Measurements from ENCODE around the gene IVL. TPM values are rescaled to one million over a fixed set of nuclear protein-coding genes. Genes with fewer than 3 reads are reported as not detected.

The IVL gene
- total and polyA plus RNA-seq, 4 donors: 0.22 to 0.52 (median 0.31) TPM; not detected in 1

GRCh38 chr1:152960452-152961044 is 52.2 kb downstream of the IVL start:
- Histone ChIP-seq H3K9ac (ENCODE audit: insufficient read depth in 1 of 2, low read length in 2 of 2) (no peak overlapping the region), H3K4me1 (ENCODE audit: control insufficient read depth in 5 of 5, insufficient read depth in 5 of 5, low read length in 5 of 5) (no peaks in the 10 kb centered on the region), H3K27ac (ENCODE audit: low read depth in 1 of 2, low read length in 1 of 2) (no peak overlapping the region), H3K4me3 (no peak overlapping the region), H3K36me3 (ENCODE audit: control insufficient read depth in 4 of 4, insufficient read depth in 4 of 4, low read length in 4 of 4) (no peaks in the 10 kb centered on the region), H3K27me3 (ENCODE audit: control insufficient read depth in 3 of 3, insufficient read depth in 3 of 3, low read length in 2 of 3) (peaks cover 0 to 3% (median 0%) of the 10 kb centered on the region in 3 donors), H3K9me3 (ENCODE audit: control insufficient read depth in 4 of 4, insufficient read depth in 3 of 4, low read length in 3 of 4) (no peaks in the 10 kb centered on the region)
- 60 to 66% methylated on average over 10 of the region's 10 CpGs for WGBS, 2 donors
- no peak for TF ChIP-seq CTCF (IDR thresholded peaks at IDR 0.05; ENCODE audit: control extremely low read depth, extremely low read depth)
- ATAC-seq (ENCODE audit: insufficient read depth, low FRiP score) (no peak), DNase-seq (no peak)

Other genes starting within 250 kb of the IVL start
- gene LCE2D, start 245.2 kb upstream of the IVL start, total RNA-seq: not detected
- gene LCE2D, start 245.2 kb upstream of the IVL start, polyA plus RNA-seq: not detected
- not detected for gene LCE2C, start 233.3 kb upstream of the IVL start, total RNA-seq
- gene LCE2C, start 233.3 kb upstream of the IVL start, polyA plus RNA-seq: not detected
- gene LCE2B, start 222.4 kb upstream of the IVL start, total RNA-seq: not detected
- gene LCE2B, start 222.4 kb upstream of the IVL start, polyA plus RNA-seq: not detected
- not detected for gene LCE2A, start 210.2 kb upstream of the IVL start, total RNA-seq
- not detected for gene LCE2A, start 210.2 kb upstream of the IVL start, polyA plus RNA-seq
- gene LCE4A, start 200.4 kb upstream of the IVL start, total RNA-seq: not detected
- not detected for gene LCE4A, start 200.4 kb upstream of the IVL start, polyA plus RNA-seq
- not detected for gene KPRP, start 150.5 kb upstream of the IVL start, total RNA-seq
- not detected for gene KPRP, start 150.5 kb upstream of the IVL start, polyA plus RNA-seq
- not detected for gene LCE1F, start 133.4 kb upstream of the IVL start, total RNA-seq
- not detected for gene LCE1F, start 133.4 kb upstream of the IVL start, polyA plus RNA-seq
- not detected for gene LCE1E, start 122.3 kb upstream of the IVL start, total RNA-seq
- not detected for gene LCE1E, start 122.3 kb upstream of the IVL start, polyA plus RNA-seq
- gene LCE1D, start 111.8 kb upstream of the IVL start, total RNA-seq: not detected
- gene LCE1D, start 111.8 kb upstream of the IVL start, polyA plus RNA-seq: not detected
- gene LCE1C, start 101.9 kb upstream of the IVL start, total RNA-seq: not detected
- gene LCE1C, start 101.9 kb upstream of the IVL start, polyA plus RNA-seq: not detected
- gene LCE1B, start 96.6 kb upstream of the IVL start, total RNA-seq: not detected
- not detected for gene LCE1B, start 96.6 kb upstream of the IVL start, polyA plus RNA-seq
- gene LCE1A, start 81.1 kb upstream of the IVL start, total RNA-seq: not detected
- gene LCE1A, start 81.1 kb upstream of the IVL start, polyA plus RNA-seq: not detected
- not detected for gene LCE6A, start 65.7 kb upstream of the IVL start, total RNA-seq
- not detected for gene LCE6A, start 65.7 kb upstream of the IVL start, polyA plus RNA-seq
- gene LCE7A, start 48.5 kb upstream of the IVL start, total RNA-seq: not detected
- gene LCE7A, start 48.5 kb upstream of the IVL start, polyA plus RNA-seq: not detected
- gene SMCP, start 30.2 kb upstream of the IVL start, total RNA-seq: not detected
- gene SMCP, start 30.2 kb upstream of the IVL start, polyA plus RNA-seq: not detected
- gene SPRR5, start 38.7 kb downstream of the IVL start, total RNA-seq: not detected
- under 1 TPM in 1 of 2 donors, not detected in 1; 0.05 TPM for gene SPRR5, start 38.7 kb downstream of the IVL start, polyA plus RNA-seq
- gene SPRR4, start 62.1 kb downstream of the IVL start, total RNA-seq: not detected
- gene SPRR4, start 62.1 kb downstream of the IVL start, polyA plus RNA-seq: not detected
- gene SPRR1A, start 75.5 kb downstream of the IVL start, total RNA-seq: not detected
- gene SPRR1A, start 75.5 kb downstream of the IVL start, polyA plus RNA-seq: not detected
- gene SPRR3, start 93.2 kb downstream of the IVL start, total RNA-seq: 1 to 10 TPM in 1 of 2 donors, not detected in 1; 1.9 TPM
- 1 to 10 TPM in 1 of 2 donors, under 1 TPM in 1; 0.50 to 1.2 TPM for gene SPRR3, start 93.2 kb downstream of the IVL start, polyA plus RNA-seq
- gene SPRR1B, start 122.7 kb downstream of the IVL start, total RNA-seq: not detected
- gene SPRR1B, start 122.7 kb downstream of the IVL start, polyA plus RNA-seq: 1 to 10 TPM in 1 of 2 donors, under 1 TPM in 1; 0.31 to 1.9 TPM
- gene SPRR2D, start 132.6 kb downstream of the IVL start, total RNA-seq: not detected
- 1 to 10 TPM; 1.0 to 2.5 TPM for gene SPRR2D, start 132.6 kb downstream of the IVL start, polyA plus RNA-seq
- gene SPRR2A, start 149.0 kb downstream of the IVL start, total RNA-seq: under 1 TPM in 1 of 2 donors, not detected in 1; 0.82 TPM
- 1 to 10 TPM in 1 of 2 donors, not detected in 1; 4.5 TPM for gene SPRR2A, start 149.0 kb downstream of the IVL start, polyA plus RNA-seq
- not detected for gene SPRR2B, start 163.1 kb downstream of the IVL start, total RNA-seq
- not detected for gene SPRR2B, start 163.1 kb downstream of the IVL start, polyA plus RNA-seq
- not detected for gene SPRR2E, start 186.0 kb downstream of the IVL start, total RNA-seq
- under 1 TPM; 0.33 to 0.60 TPM for gene SPRR2E, start 186.0 kb downstream of the IVL start, polyA plus RNA-seq
- not detected for gene SPRR2F, start 205.0 kb downstream of the IVL start, total RNA-seq
- under 1 TPM in 1 of 2 donors, not detected in 1; 0.73 TPM for gene SPRR2F, start 205.0 kb downstream of the IVL start, polyA plus RNA-seq
- not detected for gene SPRR2G, start 242.3 kb downstream of the IVL start, total RNA-seq
- not detected for gene SPRR2G, start 242.3 kb downstream of the IVL start, polyA plus RNA-seq